ENCODE results near the gene PIP4P1. TPM values are rescaled to one million over a fixed set of nuclear protein-coding genes. Genes with fewer than 3 reads are reported as not detected.
A peak's percentile ranks its signal among the peaks of the same experiment; 100 is the strongest.

Gene PIP4P1
- total and polyA plus RNA-seq, 2 of the 13 experiments (the other 11 are each of a cell fraction or from before 2014, with no cell fraction given), result 33.4 to 47.0 TPM

GRCh38 chr14:20454516-20455354 lies 6.5 kb downstream of the PIP4P1 start, which contains the start of the genes APEX1 and OSGEP (continued):
- no peak for TF ChIP-seq ISX (CRISPR knock-in tag; conservative IDR thresholded peaks at IDR 0.05)
- TF ChIP-seq ZNF7 (CRISPR knock-in tag; IDR thresholded peaks at IDR 0.05), result no peak
- TF ChIP-seq IRF2 (CRISPR knock-in tag; IDR thresholded peaks at IDR 0.05), result peak; percentile 44; the same call in 1 of the 2 replicates
- peak; percentile 93 for TF ChIP-seq KDM5A (IDR thresholded peaks at IDR 0.05; ENCODE audit: borderline replicate concordance, low read length)
- peak; percentile 94 for TF ChIP-seq BHLHE40 (IDR thresholded peaks at IDR 0.05; ENCODE audit: low read length)
- peak; percentile 86 for TF ChIP-seq CREM (IDR thresholded peaks at IDR 0.05)
- no peak for TF ChIP-seq CREM (CRISPR knock-in tag; IDR thresholded peaks at IDR 0.05)
- TF ChIP-seq NAIF1 (CRISPR knock-in tag; IDR thresholded peaks at IDR 0.05; ENCODE audit: borderline replicate concordance), result no peak
- TF ChIP-seq KDM4B (CRISPR knock-in tag; IDR thresholded peaks at IDR 0.05), result peak; percentile 72
- no peak; the same call in 1 of the 2 replicates for TF ChIP-seq NFAT5 (CRISPR knock-in tag; IDR thresholded peaks at IDR 0.05)
- no peak for TF ChIP-seq KDM1A (CRISPR knock-in tag; IDR thresholded peaks at IDR 0.05)
- no peak for TF ChIP-seq CC2D1A (CRISPR knock-in tag; IDR thresholded peaks at IDR 0.05)
- peak; percentile 38; the same call in 1 of the 2 replicates for TF ChIP-seq ZBTB33 (CRISPR knock-in tag; IDR thresholded peaks at IDR 0.05)
- TF ChIP-seq DMAP1 (CRISPR knock-in tag; IDR thresholded peaks at IDR 0.05), result peak; percentile 100
- TF ChIP-seq REPIN1 (CRISPR knock-in tag; IDR thresholded peaks at IDR 0.05; ENCODE audit: borderline replicate concordance, low read depth), result peak; percentile 73; the same call in 1 of the 2 replicates
- TF ChIP-seq NCOR1 (IDR thresholded peaks at IDR 0.05; ENCODE audit: borderline replicate concordance, low read length), result peak; percentile 64; the same call in 1 of the 2 replicates
- no peak for TF ChIP-seq DBP (CRISPR knock-in tag; IDR thresholded peaks at IDR 0.05; ENCODE audit: not compliant biosample characterization)
- TF ChIP-seq ZNF510 (CRISPR knock-in tag; IDR thresholded peaks at IDR 0.05; ENCODE audit: low read depth), result peak; percentile 79; the same call in 1 of the 2 replicates
- TF ChIP-seq PAF1 (CRISPR knock-in tag; IDR thresholded peaks at IDR 0.05), result no peak
